Stimulated activated CD8-positive, alpha-beta memory T cell treated with anti-CD3 and anti-CD28 coated beads, Interleukin-7, amount 100 ng/mL, for 48 hours (primary cell): ENCODE results near the gene VWF.
A peak's percentile ranks its signal among the peaks of the same experiment; 100 is the strongest.
"Not testable (repeated sequence)": the region's sequence is repeated elsewhere in the genome, so short reads cannot be mapped to it uniquely, and the experiment has no call there.

Source experiments
- DNase-seq, 2 donors: peaks; one replicate each; pipeline ENCODE4 v3.0.0-alpha.2; 2020; ENCODE audit warnings: low read depth in 1 of 2; ENCODE audit errors: extremely low read depth in 1 of 2

The VWF gene

DNA sequence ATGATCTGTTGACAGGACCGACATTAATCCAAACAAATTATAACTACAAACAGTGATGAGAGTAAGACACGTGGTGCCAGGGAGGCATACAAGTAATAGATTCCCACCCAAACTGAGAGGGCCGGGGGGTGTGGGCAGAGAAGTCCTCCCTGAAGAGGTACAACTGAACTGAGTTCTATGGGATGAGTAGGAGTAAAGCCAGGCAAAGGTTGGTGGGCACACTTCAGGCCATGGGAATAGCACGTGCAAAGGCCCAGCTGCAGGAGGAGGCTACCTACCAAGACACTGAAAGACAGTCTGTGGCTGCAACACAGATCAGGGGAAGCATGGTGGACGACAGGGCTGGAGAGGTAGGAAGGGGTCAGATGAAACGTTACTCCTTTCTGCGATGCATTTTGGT lies 22.0 kb upstream of the VWF start:
- no peak for DNase-seq

DNA sequence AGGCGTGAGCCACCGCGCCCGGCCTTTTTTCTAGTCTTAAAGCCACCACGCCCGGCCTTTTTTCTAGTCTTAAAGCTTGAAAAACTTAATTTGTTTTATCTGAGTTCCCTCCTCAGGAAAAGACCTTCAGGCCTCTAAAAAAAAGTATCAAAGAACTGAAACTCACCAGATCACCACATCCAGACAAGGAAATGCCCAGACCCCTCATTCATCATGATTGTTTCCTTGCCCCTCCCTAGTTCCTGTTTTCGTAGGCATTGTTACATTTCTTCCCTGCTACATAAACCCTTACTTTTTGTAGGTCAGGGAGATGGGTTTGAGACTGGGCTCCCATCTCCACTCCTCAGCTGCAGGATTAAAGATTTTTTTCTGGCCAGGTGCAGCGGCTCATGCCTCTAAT lies 21.1 kb upstream of the VWF start:
- DNase-seq, result no peak

DNA sequence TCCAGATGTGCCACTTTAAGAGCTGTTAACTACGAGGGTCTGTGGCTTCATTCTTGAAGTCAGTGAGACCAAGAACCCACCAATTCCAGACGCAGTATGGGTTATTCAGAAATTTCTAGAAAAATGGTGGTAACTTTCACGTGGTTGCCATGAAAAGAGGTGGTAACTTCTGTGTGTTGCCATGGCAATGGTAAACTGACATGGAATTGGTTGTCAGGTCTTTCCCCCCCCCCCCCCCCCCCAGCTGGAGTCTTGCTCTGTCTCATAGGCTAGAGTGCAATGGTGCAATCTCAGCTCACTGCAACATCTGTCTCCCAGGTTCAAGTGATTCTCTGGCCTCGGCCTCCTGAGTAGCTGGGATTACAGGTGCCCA lies 18.8 kb upstream of the VWF start:
- no peak for DNase-seq

DNA sequence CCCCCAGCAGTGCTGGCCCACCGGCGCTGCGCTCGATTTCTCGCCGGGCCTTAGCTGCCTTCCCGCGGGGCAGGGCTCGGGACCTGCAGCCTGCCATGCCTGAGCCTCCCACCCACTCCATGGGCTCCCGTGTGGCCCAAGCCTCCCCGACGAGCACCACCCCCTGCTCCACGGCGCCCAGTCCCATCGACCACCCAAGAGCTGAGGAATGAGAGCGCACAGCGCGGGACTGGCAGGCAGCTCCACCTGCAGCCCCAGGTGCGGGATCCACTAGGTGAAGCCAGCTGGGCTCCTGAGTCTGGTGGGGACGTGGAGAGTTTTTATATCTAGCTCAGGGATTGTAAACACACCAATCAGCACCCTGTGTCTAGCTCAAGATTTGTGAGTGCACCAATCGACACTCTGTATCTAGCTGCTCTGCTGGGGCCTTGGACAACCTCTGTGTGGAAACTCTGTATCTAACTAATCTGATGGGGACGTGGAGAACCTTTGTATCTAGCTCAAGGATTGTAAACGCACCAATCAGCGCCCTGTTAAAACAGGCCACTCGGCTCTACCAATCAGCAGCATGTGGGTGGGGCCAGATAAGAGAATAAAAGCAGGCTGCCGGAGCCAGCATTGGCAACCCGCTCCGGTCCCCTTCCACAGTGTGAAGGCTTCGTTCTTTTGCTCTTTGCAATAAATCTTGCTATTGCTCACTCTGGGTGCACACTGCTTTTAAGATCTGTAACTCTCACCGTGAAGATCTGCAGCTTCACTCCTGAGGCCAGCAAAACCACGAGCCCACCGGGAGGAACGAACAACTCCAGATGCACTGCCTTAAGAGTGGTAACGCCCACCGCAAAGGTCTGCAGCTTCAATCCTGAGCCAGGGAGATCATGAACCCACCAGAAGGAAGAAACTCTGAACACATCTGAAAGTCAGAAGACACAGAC lies 18.2 kb upstream of the VWF start:
- DNase-seq, result not testable (repeated sequence)

DNA sequence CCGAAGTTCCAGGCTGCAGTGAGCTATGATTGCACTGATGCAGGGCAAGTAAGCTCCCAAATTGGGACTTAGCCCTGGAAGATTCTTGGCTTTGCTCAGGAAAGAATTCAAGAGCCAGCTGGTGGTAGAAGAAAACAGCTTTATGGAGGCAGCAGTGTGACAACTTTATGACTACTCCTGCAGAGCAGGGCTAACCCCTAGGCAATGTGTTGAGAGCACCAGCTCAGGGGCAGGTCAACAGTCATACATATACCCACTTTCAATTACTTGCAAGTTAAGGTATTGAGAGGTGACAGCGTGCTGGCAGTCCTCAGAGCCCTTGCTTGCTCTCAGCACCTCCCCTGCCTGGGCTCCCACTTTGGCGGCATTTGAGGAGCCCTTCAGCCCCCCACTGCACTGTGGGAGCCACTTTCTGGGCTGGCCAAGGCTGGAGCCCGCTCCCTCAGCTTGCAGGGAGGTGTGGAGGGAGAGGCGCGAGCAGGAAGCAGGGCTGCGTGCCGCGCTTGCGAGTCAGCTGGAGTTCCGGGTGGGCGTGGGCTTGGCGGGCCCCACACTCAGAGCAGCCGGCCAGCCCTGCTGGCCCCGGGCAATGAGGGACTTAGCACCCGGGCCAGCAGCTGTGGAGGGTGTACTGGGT lies 17.4 kb upstream of the VWF start:
- DNase-seq, result peak in 1 of 2 donors; percentile 5

DNA sequence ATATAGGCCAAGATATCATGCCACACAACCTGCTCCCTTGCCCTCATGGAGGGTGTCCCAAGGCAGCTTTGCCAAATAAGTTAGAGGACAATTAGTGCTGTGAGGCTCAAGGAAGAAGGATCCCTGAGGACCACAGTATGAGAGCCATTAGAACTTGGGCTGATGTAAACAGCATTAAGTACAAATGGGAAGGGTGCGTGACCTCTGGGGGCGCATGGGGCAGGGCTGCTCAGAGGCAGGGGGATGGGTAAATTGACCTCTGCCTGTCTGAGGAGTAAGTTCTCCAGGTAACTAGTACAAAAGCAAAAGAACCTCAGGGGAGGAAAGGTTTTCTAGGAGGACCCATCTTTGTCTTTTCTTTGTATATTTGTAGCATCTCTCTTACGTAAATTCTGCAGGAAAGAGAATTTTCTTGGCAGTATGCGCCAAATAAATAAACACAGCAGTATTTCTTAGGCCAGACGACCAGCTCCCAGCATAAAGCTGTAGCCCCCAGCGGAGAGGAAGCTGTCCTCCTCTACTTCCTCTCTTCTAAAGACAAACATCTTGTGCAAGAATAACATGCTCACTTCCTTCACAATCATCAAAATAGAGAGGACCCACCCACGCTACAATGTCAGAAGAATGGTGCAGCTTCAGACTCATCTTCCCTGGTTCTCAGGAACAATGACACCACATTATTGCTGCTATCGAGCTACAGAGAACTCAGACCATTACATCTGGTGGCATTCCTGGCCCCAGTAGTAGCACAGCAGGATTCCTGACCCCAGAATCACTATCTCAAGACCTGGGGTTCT lies 16.4 kb upstream of the VWF start:
- peak in 1 of 2 donors; percentile 38 for DNase-seq

DNA sequence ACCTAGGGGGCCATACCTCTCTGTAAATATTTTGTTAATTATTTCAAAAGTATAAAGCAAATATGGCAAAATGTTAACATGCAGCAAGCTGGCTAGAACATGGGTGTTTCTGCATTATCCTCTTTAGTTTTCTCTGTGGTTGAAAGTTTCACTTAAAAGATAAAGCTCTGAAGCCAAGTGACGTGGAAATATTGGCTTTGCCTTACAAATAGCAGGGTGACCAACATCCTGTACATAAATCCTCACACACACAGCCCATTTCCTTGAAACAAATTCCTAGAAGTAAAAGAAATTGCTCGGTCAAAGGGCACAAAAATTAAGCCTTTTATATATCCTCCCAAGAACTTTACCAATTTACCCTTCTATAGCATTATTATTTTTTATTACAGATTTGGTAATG lies 10.6 kb upstream of the VWF start:
- no peak for DNase-seq

DNA sequence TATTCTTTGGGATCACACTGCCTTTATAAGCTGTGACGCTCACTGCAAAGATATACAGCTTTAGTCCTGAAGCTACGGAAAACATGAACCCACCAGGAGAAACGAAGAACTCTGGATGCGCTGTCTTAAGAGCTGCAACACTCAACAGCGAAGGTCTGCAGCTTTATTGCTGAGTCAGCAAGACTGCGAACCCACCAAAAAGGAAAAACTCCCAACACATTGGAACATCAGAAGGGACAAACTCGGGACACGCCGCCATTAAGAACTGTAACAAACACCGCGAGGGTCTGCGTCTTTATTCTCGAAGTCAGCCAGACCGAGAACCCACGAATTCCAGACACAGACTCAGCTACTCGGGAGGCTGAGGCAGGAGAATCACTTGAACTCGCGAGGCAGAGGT lies 9.2 kb upstream of the VWF start:
- no peak for DNase-seq

DNA sequence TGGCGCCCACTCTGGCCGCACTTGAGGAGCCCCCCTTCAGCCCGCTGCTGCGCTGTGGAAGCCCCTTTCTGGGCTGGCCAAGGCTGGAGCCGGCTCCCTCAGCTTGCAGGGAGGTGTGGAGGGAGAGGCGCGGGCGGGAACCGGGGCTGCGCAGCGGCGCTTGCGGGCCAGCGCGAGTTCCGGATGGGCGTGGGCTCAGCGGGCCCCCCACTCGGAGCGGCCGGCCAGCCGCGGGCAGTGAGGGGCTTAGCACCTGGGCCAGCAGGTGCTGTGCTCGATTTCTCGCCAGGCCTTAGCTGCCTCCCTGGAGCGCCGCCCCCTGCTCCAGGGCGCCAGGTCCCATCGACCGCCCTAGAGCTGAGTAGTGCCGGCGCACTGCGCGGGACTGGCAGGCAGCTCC lies 8.0 kb upstream of the VWF start:
- DNase-seq, result no peak

DNA sequence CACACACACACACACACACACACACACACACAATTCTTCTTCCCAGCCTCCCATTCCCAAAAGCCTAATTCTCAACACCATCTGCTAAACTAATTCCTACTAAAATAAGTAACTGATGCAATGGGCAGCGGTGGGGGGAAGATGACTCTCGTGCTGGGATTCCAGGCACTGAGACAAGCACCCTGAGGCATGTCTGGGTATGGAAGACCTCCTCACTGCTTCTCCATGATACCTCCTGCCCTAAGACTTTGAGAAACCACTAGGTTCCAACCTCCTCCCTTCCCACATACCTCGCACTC lies 789 bp upstream of the VWF start:
- no peak for DNase-seq

DNA sequence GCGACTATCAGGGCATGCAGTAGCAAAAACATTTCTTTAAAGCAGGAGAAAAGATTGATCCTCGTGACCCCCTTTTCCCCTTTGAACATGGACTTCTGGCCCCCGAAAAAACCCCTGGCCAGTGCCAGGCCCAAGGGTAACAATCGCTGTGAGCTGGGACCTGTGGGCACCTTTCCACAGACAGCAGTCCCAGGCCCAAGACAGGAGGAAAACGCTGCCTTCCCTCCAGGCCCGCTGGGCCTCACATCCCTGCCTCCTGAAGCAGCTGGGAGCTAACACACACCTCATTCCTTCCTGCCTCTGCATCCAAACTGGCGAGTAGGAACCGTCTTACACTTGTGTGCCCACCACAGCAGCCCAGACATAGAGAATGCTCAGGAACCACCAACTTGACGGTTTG lies 1.2 kb downstream of the VWF start:
- DNase-seq, result no peak

DNA sequence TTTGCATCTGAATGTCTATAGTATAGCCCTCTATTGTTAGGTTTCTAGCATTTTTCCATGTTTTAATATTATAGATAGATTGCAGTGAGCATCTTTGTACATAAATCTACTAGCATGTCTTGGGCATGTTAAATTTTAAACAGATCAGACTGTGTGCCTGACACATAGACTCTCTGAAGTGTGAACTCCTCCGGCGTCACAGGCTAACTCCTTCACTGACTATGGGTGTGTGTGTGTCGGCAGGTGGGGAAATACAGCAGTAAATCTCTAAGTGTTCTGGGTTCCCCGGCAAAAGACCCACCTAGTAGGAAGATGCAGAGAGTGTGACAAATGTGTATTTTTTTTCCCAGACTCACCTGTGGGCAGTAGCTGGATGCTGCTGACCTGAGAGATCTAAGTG lies 2.3 kb downstream of the VWF start:
- no peak for DNase-seq

DNA sequence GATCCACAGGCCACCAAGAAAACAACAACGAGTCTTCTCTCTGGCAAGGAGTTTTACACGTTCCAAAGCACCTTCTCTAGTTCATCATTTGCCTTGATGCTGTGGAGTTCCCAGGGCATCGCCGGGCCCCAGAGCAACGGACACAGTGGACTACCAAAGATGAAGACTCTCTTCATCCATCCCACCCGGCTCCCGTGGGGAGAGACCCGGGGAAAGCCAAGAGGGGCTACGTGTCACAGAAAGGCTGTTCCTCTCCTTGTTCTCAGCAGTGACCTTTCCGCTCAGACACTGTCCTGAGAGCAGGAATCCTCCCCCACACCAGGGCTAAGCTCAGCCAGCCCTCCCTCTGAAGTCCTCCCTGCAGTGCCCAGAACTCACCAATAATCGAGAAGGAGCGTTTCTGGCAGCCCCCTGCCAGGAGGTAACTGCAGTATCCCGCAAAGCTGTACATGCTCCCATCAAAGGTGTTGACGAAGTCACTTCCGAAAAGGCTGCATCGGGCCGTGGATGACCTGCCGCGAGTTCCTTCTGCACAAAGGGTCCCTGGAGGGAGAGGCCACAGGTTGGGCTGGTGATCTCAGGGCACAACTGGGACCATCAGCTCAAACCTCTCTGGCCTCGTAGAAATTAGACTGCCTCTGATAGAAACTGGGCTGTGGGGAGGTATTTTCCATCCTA lies 3.5 kb downstream of the VWF start:
- no peak for DNase-seq

DNA sequence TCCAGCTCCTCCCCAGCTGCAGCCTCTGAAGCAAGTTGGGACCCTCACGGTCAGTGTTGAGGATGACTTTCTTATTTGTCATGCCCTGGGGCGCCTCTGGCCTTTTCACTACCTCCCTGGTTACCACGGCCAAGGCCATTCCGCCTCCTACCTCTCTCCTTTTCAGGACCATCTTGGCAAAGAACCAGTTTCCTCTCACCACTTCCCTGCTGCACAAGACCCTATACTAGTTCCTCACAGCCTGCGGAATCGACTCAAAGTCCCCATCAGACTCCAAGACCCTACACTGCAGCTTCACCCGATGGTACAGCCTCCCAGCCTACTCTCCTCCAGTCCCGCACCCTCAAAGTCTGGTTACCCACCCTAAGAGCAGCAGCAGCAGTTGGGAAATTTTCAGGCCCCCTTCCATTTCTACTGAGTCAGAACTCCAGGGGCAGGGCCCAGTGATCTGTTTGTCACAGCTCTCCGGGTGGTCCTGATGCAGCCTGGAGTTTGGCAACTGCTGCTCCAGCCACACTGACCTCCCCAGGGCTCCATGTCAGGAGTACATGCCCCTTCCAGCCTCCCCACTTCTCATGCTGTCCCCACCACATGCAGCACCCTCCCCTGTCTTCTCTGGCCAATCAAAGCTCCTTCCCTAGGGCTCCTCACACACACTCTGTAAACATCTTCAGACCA lies 5.4 kb downstream of the VWF start:
- no peak for DNase-seq

DNA sequence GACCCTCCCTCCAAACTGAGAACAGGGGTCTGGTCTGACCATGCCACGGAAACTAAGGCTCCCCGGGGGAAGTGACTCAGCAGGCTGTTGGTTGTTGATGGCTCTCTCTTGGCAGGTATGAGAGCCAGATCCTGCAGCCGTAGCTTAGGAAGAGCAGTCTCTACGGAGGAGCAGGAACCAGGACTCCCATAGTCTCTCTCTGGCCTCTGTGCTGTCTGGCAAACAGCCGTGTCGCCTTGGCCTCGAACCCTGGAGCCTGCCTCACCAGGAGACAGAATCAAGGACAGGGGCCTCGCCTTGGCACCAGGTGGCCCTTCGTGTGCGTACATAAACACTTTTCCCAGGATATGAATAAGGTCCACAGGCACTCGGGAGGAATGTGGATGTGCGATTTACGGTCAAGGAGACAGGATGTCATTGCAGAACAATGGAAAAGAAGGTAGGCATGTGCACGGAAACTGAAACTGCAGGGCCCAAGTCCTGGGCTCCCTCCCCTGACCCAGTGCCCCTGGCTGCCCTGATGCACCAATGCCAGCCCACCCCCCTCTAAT lies 7.9 kb downstream of the VWF start:
- DNase-seq, result no peak

DNA sequence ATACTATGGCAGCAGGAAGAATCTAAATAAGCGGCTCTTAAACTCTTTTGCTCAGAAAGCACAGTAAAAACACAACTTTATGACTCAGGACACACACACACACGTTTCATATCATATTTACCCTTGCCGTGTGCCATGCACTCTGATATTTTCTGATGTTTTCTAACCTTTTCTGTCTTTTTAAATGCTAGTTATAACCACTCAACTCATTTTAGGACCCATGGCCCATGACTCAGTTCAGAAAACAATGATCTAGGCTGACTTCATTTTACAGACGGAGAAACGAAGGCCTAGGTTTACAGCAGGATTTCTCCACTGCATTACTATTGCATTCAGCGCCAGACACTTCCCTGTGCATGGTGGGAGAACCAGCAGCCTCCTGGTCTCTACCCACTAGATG lies 9.1 kb downstream of the VWF start:
- DNase-seq, result no peak

DNA sequence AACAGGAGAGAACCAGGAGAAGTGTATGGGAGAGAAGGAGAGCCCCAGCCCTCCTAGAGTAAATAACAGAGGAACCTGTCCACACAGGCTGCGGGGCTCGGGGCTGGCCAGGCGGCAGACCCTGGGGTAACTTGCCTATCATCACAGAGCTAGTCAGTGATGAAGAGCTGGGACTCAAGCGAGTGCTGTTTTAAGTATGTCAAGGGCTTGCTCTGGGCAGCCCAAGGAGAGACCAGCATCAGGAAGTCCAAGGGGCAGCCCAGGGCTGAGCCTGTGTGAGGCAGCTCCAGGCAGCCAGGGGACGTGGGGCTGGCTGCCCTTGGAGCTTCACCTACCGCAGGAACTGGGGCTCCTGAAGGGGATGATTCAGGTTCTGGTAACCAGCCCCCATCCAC lies 10.0 kb downstream of the VWF start:
- no peak for DNase-seq

DNA sequence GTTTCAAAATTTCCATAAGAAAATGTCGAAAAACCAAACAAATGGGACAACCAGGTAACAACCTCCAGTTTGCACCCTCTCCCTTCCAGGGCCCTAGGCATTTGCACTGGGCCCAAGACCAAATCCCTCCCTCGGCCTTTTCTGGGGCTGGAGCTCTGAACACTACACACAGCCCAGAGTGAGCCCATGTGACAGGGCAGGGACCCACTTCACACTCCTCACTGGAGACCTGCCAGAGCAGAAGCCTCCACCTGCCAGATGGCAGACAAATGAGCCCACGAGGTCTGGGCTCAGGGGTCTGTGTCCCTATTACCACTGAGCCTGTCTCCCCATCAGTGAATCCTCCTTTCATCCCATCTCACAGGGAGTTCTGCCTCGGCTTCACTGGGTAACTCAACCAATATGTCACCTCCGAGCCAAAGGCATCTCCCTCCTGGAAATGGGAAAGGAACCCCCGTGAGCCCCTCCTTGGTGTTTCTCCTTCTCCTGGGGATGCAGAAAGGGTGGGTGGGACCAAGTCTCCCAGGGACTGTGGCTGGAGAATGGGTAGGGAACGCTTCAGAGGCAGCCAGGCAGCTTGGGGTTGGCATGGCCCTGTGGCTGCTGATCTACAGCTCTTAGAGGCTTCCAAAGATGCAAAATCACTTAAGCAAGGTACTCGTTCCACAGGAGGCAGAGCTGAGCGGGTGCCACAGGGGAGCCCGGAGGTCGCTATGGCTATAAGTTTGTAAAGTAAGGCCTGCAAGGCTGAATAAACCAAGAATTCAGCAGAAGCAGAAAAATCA lies 10.6 kb downstream of the VWF start:
- DNase-seq, result no peak

DNA sequence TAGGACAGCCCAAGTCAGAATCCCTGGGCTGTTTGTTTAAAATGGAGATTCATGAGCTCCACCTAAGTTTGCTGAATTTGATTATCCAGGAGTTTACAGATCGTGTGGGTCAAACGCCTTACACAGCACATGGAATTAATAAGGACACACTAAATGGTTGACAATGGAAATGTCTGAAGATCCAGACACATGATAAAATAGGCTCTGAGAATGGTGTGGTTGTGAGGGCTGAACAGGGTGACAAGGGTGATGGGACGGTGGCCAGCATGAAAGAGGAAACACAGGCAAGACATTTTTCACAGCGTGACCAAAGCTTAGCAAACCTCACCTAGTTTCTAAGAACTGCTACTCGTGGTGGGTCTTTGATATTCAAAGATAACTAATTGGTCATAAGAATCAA lies 12.5 kb downstream of the VWF start:
- no peak for DNase-seq

DNA sequence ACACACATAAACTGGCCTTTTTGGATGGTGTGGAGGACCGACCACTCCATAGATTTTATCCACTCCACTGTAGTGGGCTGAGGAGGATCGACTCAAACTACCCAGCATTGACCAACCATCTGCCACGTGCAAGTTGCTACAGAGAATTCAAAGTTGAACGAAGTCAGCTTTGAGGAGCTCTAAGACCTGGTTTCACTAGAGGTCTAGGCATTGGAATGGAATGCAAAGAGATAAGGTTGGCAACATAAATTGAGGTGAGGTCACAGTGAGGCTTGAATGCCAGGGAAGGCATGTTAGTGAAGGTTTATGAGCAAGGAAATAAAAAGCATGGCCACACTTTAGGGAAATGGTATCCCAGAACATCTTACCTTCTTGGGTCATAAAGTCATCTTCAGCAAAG lies 14.5 kb downstream of the VWF start:
- no peak for DNase-seq
